GM19193 (cell line): ENCODE results near the gene ZNF438.

Source experiments
- POLR2A ChIP-seq: IDR thresholded peaks from 4 replicates; pipeline ENCODE4 v1.6.1; 2011; ENCODE audit not compliant: insufficient read depth, insufficient read length; ENCODE audit errors: extremely low read depth

The ZNF438 gene

DNA sequence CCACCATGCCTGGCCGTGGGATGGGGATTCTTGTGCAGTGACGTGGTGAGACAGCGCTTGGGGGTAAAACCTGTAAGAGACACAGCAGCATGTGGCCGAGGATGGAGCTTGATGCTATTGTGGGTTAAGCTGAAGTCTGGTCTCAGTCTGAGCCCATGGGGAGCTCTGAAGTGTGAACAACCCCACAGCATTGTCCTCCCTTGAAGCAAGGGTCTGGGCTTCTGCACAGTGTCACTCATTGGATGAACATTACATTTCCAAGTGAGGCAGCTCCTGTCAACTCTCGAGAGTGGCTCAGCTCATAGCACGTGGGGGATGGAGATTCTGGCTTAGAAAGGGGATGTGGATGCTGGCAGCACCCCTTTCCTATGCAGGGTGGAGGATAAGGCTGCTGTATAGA is 32.2 kb upstream of the ZNF438 start:
- TF ChIP-seq POLR2A: no peak

DNA sequence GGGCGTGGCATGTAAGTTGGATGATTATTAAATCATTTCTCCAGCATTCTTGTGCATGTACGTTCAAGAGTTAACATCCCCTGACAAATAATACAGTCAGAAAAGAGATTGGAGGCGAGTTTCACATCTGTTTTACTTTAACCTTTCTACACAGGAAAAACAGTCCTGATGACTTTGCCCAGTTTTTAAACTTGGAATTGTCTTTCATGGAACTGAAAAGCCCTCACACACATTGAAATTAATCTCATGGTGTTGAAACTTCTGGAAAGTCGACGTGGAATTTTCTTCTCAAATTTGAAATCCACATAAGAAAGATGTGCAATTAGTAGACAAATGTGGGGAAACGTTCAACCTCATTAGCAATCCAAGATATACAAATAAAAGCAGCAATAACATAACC is 31.2 kb upstream of the ZNF438 start:
- TF ChIP-seq POLR2A: no peak

GRCh38 chr10:31061941-31062340 is 30.3 kb upstream of the ZNF438 start:
- TF ChIP-seq POLR2A: no peak

DNA sequence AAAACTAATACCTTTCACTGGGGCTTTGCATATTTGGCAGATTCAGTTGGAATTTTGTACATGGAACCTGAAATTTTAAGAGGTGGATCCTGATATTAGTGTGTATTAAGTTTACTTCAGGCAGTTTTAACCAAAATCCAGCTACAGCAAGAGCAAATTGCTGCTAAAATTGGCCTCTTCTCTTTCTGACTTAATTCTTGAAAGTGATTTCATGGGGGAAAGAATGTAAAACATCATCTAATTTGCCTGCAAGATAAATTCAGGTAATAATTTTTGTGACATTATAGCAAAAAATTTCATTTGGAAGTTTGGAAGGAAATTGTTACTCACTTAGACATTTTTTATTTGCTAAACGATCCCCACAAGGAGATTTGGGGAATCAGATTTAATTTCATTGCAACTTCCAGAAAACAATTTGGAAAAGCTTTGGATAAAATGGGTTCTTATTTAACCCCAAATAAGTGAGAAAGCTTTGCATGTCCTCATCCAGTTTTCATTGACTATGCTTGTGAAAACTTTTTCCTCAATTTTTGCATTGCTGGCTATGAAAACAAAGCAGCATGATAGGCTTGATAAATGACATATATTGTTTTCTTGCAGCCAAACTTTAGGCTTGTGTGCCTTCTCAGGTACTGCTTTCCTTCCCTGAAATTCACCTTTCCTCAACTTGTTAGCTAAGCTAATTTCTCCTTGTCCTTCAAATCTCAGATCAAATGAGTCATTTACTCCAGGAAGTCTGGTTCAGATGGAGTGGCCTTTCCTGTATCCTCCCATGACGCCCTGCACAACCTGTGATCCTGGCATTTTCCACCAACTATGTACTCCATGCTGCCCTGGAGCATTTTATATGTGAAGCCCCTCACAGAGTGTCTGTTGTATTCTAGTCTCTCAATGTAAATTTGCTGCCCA is 27.4 kb upstream of the ZNF438 start:
- TF ChIP-seq POLR2A: no peak

- TF ChIP-seq POLR2A: no peak
Measured at GRCh38 chr10:31055573-31056251, 24.0 kb upstream of the ZNF438 start.

DNA sequence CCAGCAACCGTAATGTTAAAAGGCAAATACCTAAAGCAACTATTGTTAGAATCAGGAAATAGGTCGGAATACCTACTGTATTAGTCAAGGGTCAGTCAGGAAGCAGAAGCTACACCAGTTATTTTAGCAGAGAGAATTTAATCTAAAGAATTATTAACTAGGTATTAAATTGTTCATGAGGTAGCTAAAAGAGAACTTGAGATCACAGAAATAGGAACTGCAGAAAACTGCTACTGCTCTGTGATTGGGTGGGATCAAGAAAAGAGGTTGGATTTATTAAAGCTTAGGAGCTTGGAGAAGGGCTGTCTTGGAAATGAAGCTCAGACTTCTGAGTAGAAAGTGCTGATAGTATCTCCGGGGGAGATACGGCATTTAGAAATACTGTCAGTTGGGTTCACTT is 20.0 kb upstream of the ZNF438 start:
- no peak for TF ChIP-seq POLR2A

DNA sequence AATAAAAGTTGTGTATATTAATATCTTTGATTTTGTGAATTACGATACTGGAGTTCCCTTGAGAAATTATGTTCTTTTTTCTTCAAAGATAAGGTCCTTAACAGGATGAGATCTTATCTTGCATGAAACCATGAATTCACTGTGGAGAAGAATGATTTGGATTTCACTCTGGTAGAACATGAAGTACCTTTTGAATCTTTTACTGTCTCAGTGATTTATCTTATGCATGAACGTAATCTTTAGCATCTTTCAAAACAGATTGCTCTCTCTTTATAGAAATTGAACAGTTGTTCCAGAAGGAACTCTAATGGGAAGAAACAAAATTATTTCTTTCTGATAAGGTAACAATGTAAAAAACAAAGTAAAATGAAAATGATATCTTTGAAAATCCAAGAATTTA is 11.0 kb upstream of the ZNF438 start:
- no peak for TF ChIP-seq POLR2A

GRCh38 chr10:31041011-31041410 is 9.3 kb upstream of the ZNF438 start:
- no peak for TF ChIP-seq POLR2A

- TF ChIP-seq POLR2A: no peak
Measured at GRCh38 chr10:31037749-31038148, 6.1 kb upstream of the ZNF438 start.

GRCh38 chr10:31036209-31036608 is 4.5 kb upstream of the ZNF438 start:
- TF ChIP-seq POLR2A: no peak

DNA sequence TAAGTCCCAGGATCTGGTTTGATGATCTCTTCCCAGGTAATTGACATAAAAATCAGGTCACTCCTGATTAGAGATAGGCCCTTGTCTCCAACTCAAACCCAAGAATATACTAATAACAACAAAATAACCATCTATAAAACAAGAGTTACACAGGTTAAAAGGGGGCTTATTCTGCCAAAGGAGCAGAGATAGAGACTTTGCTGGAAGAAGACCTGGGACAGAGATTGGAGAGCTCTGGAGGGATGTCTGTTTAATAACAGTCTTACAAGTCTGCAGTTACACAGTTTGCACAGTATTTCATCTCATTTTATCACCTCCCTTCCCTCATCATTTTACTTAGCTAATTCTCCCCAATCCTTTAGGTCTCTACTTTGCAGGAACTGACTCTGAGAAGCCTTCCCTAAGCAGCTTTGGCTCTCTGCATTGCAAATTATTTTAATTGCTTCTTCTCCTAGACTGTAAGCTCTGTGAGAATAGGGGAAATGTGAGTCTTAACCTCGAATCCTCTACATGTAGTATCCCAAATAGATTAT is 3.7 kb upstream of the ZNF438 start:
- no peak for TF ChIP-seq POLR2A

- TF ChIP-seq POLR2A: no peak
Measured at GRCh38 chr10:31034098-31034909, 2.6 kb upstream of the ZNF438 start.

- no peak for TF ChIP-seq POLR2A
Measured at GRCh38 chr10:31033147-31033546, 1.5 kb upstream of the ZNF438 start.

DNA sequence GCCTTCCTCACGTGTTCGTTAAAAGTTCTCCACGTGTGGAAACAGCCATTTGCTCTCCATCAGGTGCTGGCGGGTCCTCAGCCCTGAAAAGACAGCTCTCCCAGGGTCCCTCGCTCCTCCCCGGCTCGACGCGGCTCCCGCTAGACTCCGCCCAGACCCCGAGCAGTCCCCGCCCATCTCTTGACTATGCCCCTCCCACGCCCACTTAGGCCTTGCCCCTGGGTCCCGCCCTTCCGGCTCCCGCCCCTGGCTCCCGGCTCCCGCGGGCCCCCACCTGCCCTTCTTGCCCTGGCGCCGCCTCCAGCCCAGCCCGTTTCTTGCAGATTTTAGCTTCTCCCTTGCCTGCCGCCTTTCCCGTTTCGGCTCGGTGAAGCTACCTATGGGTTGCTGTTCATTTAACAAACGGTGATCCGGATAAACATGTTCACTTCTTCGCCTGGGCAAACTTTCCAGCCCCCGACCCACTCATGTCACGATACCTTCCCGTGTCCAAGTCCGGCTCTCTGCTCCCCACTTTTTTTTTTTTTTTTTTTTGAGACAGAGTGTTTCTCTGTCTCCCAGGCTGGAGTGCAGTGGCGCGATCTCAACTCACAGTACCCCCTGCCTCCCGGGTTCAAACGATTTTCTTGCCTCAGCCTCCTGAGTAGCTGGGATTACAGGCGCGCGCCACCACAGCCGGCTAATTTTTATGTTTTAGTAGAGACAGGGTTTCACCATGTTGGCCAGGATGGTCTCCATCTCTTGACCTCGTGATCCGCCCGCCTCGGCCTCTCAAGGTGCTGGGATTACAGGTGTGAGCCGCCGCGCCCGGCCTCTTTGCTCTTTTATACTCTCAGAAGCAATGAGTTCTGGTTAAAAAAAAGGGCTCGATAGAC is 830 bp upstream of the ZNF438 start:
- peak; percentile 18 for TF ChIP-seq POLR2A
